Right renal cortex interstitium (tissue), 3 donors: ENCODE results near the gene PPP6R3. TPM values are rescaled to one million over a fixed set of nuclear protein-coding genes. Genes with fewer than 3 reads are reported as not detected.

Experiments
- DNase-seq, 3 donors: peaks; one replicate each; pipeline ENCODE4 v3.0.0-alpha.2; 2013; ENCODE audit warnings: low read depth in 3 of 3, low spot score in 2 of 3
- polyA plus RNA-seq, 3 donors: library from polyadenylated mRNA; unstranded; fragments of 120-200 nt; gene quantifications; one replicate each; pipeline ENCODE4 v1.2.1, GENCODE V29; 2013; ENCODE audit not compliant: insufficient read length in 3 of 3

Gene PPP6R3
- polyA plus RNA-seq, 3 donors: 95.8 to 99.3 (median 98.1) TPM

- no peak for DNase-seq
Measured at GRCh38 chr11:68661697-68662603, 201.4 kb downstream of the PPP6R3 start.

GRCh38 chr11:68663482-68664010, 203.0 kb downstream of the PPP6R3 start:
- no peak for DNase-seq

- no peak for DNase-seq
Measured at GRCh38 chr11:68664141-68664540, 203.6 kb downstream of the PPP6R3 start.

DNA sequence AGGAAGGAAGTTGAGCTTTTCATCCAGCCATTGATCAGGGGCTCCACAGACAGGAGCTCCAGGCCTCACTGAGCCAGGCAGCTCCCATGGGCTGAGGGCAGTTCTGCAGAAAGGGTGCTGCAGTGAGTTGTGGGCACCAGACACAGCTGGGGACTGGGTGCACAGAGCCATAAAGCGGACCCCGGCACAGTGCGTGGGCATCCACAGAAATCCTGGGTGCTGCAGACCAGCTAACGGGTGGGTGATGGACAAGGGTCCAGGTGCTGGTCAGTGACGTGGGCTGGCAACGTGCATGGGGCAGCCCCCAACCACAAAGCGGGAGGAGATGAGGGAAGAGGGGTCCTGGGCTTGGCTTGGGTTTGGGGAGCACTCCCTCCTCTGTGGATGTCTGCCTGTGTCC, 204.4 kb downstream of the PPP6R3 start:
- no peak for DNase-seq

Other genes with a start within 250 kb of the PPP6R3 start
- 10 to 100 TPM; 74.3 to 89.7 (median 78.5) TPM for gene KMT5B, start 247.5 kb upstream of the PPP6R3 start, polyA plus RNA-seq
- 10 to 100 TPM; 20.3 to 22.0 (median 20.4) TPM for gene C11orf24, start 188.8 kb upstream of the PPP6R3 start, polyA plus RNA-seq
- gene LRP5, start 148.2 kb upstream of the PPP6R3 start, polyA plus RNA-seq: 10 to 100 TPM; 32.2 to 40.2 (median 33.6) TPM
- under 1 TPM in 1 of 3 donors, not detected in 2; 0.16 TPM for gene GAL, start 223.8 kb downstream of the PPP6R3 start, polyA plus RNA-seq